Activated CD8-positive, alpha-beta memory T cell treated with anti-CD3 and anti-CD28 coated beads, Interleukin-2, amount 10 ng/mL, durations not matched to agents 7 days and 5 days (primary cell): ENCODE data around the gene APC2. TPM values are rescaled to one million over a fixed set of nuclear protein-coding genes. Genes with fewer than 3 reads are reported as not detected.
"Not testable (repeated sequence)": the region's sequence is repeated elsewhere in the genome, so short reads cannot be mapped to it uniquely, and the experiment has no call there.

Experiments used
- ATAC-seq: fragments of 150-1000 bp; cut with Tn5 transposase; one replicate; pipeline ENCODE4 v1.10.0; 2021; ENCODE audit warnings: moderate library complexity
- CTCF ChIA-PET: fragments of 350-600 bp; sonication (Branson Sonifier 250); formaldehyde crosslinking; loops from one replicate; lab custom pipeline; 2021; ENCODE audit warnings: antibody characterized with exemption; lab: Charles Lee
- DNase-seq: peaks from one replicate; pipeline ENCODE4 v3.0.0-alpha.2; 2020
- H3K27ac Mint-ChIP-seq: one replicate; pipeline ENCODE4 v1.8.0; 2021; ENCODE audit warnings: mild to moderate bottlenecking, mixed read lengths
- H3K27me3 Mint-ChIP-seq: one replicate; pipeline ENCODE4 v1.8.0; 2021; ENCODE audit warnings: mixed read lengths
- H3K36me3 Mint-ChIP-seq: one replicate; pipeline ENCODE4 v1.8.0; 2021; ENCODE audit warnings: mild to moderate bottlenecking, mixed read lengths
- H3K4me1 Mint-ChIP-seq: one replicate; pipeline ENCODE4 v1.8.0; 2021; ENCODE audit warnings: mixed read lengths
- H3K4me3 Mint-ChIP-seq: one replicate; pipeline ENCODE4 v1.8.0; 2021; ENCODE audit warnings: mild to moderate bottlenecking, moderate library complexity, mixed read lengths
- H3K9me3 Mint-ChIP-seq: one replicate; pipeline ENCODE4 v1.8.0; 2022; ENCODE audit warnings: low read depth, mixed read lengths
- total RNA-seq, 2 experiments: library from RNA; stranded (reverse); gene quantifications; one replicate each; pipeline ENCODE4 v1.2.3, GENCODE V29; 2021

The APC2 gene
- total RNA-seq, 2 experiments from 2014 or later: 0.03 to 0.12 TPM

GRCh38 chr19:1512671-1513498 lies 63.0 kb downstream of the APC2 start, which contains the start of gene ADAMTSL5:
ADAMTSL5 (minus strand) TSS chr19:1513019; CDS start chr19:1510943, 2,076 bp downstream.
- peak; percentile 87 for ATAC-seq
- H3K4me1 Mint-ChIP-seq: peaks cover 2% of the 10 kb centered on the region
- CTCF ChIA-PET: interaction anchor here (0.7 kb wide), 1 partner anchor 46 kb away, joined by 3 read pairs; no protein-coding TSS in a partner anchor
- DNase-seq: peak; percentile 75
- no peaks in the 10 kb centered on the region for H3K36me3 Mint-ChIP-seq
- H3K4me3 Mint-ChIP-seq: peak within 1 kb of the TSS; percentile 57
- H3K27ac Mint-ChIP-seq: no peak within 1 kb of the TSS
- H3K9me3 Mint-ChIP-seq: no peaks in the 10 kb centered on the region
- H3K27me3 Mint-ChIP-seq: peaks cover 21% of the 10 kb centered on the region

GRCh38 chr19:1513499-1514294 lies 63.8 kb downstream of the APC2 start:
- peak; percentile 76 for DNase-seq
- H3K4me3 Mint-ChIP-seq: no peak overlapping the region

DNA sequence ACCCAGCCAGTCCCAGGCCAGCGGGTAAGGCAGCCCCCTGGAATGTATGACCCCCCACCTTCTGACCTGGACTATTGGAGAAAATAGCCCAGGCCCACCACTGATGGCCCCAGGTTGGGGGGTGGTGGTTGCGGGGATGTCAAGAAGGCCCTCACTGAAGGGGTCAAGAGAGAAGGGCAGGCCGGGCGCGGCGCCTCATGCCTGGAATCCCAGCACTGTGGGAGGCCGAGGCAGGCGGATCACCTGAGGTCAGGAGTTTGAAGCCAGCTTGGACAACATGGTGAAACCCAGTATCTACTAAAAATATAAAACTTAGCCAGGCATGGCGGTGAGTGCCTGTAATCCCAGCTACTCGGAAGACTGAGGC lies 64.4 kb downstream of the APC2 start:
- Mint-ChIP-seq H3K4me1 (peaks cover 2% of the 10 kb centered on the region), H3K36me3 (no peaks in the 10 kb centered on the region), H3K9me3 (no peaks in the 10 kb centered on the region), H3K4me3 (no peak overlapping the region), H3K27ac (no peak overlapping the region), H3K27me3 (peaks cover 17% of the 10 kb centered on the region)
- ATAC-seq (no peak), DNase-seq (no peak)
- CTCF ChIA-PET: interaction anchor here (0.7 kb wide), 1 partner anchor 77 kb away, joined by 3 read pairs; no protein-coding TSS in a partner anchor

More at GRCh38 chr19:1513499-1514294, 63.8 kb downstream of the APC2 start:
- peak; percentile 59 for ATAC-seq
- Mint-ChIP-seq H3K27ac (no peak overlapping the region), H3K27me3 (peaks cover 19% of the 10 kb centered on the region), H3K4me1 (peaks cover 2% of the 10 kb centered on the region), H3K9me3 (no peaks in the 10 kb centered on the region), H3K36me3 (no peaks in the 10 kb centered on the region)
- CTCF ChIA-PET: interaction anchor here (0.7 kb wide), 1 partner anchor 46 kb away, joined by 3 read pairs; no protein-coding TSS in a partner anchor

DNA sequence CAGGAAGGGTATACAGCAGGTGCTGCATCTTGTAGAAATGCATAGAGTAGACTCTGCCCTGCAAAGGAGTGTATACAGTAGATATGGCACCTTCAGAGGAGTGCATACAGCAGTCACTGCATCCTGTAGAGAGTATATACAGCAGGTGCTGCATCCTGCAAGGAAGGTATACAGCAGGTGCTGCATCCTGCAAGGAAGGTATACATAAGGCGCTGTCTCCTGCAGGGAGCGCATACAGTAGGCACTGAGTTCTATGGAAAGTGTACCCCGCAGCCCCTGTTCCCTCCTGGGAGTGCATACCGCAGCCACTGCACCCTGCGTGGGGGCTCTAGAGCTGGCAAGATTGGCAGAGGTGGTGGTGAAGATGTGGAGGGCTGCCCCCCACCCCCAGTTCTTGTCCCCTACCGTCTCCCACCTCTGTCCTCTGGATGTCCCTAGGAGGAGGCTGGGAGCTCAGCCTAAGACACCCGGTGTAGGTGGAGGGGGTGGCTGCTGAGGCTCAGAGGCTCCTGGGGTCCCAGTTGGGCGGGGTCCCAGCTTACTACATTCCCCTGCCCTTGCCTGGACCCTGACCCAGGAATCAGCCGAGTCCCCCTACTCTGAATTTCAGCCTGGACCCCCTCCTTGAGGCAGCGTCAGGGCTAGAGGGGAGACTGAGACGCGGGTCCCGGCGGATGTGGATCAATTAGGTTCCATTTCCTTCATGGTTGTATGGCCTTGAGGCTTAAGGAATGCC lies 65.2 kb downstream of the APC2 start:
- DNase-seq (no peak), ATAC-seq (no peak)
- H3K27ac Mint-ChIP-seq: no peak overlapping the region
- H3K4me1 Mint-ChIP-seq: peaks cover 2% of the 10 kb centered on the region
- H3K36me3 Mint-ChIP-seq: no peaks in the 10 kb centered on the region
- H3K9me3 Mint-ChIP-seq: no peaks in the 10 kb centered on the region
- peaks cover 11% of the 10 kb centered on the region for H3K27me3 Mint-ChIP-seq
- no peak overlapping the region for H3K4me3 Mint-ChIP-seq
- CTCF ChIA-PET: interaction anchor here (0.7 kb wide), 1 partner anchor 78 kb away, joined by 3 read pairs; no protein-coding TSS in a partner anchor

GRCh38 chr19:1516395-1516753 lies 66.5 kb downstream of the APC2 start:
- no peak overlapping the region for H3K4me3 Mint-ChIP-seq
- H3K27ac Mint-ChIP-seq: no peak overlapping the region
- no peaks in the 10 kb centered on the region for H3K36me3 Mint-ChIP-seq
- H3K27me3 Mint-ChIP-seq: peaks cover 5% of the 10 kb centered on the region
- H3K9me3 Mint-ChIP-seq: no peaks in the 10 kb centered on the region
- DNase-seq (no peak), ATAC-seq (no peak)
- CTCF ChIA-PET: no interaction called here
- peaks cover 2% of the 10 kb centered on the region for H3K4me1 Mint-ChIP-seq

DNA sequence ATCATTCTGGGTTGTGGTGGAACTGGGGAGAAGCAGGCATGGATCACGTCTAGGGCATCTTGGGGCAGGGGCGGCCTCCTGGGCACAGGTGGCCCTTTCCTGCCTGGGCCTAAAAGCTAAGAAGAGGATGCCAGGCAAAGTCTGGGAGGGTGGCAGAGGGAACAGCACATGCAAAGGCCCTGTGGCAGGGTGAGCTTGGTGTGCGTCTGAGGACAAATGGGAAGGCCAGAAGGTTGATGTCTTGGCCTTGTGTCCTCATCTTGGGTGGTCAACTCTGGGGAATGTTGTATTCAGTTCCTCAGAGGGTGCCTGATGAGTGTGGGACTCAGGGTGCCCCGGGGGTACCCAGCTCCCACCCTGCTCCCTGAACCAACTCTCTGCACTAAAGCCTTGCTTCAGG lies 68.5 kb downstream of the APC2 start:
- Mint-ChIP-seq H3K4me1 (no peaks in the 10 kb centered on the region), H3K27ac (no peak overlapping the region), H3K36me3 (no peaks in the 10 kb centered on the region), H3K27me3 (peaks cover 9% of the 10 kb centered on the region), H3K9me3 (no peaks in the 10 kb centered on the region), H3K4me3 (no peak overlapping the region)
- CTCF ChIA-PET: no interaction called here
- DNase-seq (no peak), ATAC-seq (no peak)

DNA sequence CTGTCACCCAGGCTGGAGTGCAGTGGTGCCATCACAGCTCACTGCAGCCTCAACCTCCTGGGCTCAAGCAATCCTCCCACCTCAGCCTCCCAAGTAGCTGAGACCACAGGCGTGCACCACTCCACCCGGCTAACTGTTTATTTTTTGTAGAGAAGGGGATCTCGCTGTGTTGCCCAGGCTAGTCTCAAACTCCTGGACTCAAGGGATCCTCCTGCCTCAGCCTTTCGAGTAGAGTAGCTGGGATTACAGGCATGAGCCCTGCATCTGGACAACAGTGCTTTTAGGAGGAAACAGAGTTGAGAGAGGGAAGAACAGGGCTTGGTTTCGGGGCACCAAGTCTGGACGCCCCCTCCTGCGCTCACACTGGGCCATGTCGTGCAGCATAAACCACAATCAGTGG lies 69.9 kb downstream of the APC2 start:
- CTCF ChIA-PET: interaction anchor here (0.8 kb wide), 1 partner anchor 26 kb away, joined by 3 read pairs; no protein-coding TSS in a partner anchor
- H3K27ac Mint-ChIP-seq, H3K9me3 Mint-ChIP-seq, ATAC-seq, DNase-seq, H3K36me3 Mint-ChIP-seq, H3K4me3 Mint-ChIP-seq, H3K4me1 Mint-ChIP-seq: not testable (repeated sequence)
- peaks cover 16% of the 10 kb centered on the region for H3K27me3 Mint-ChIP-seq

GRCh38 chr19:1520203-1520780 lies 70.4 kb downstream of the APC2 start:
- CTCF ChIA-PET: interaction anchor here (0.8 kb wide), 1 partner anchor 26 kb away, joined by 3 read pairs; no protein-coding TSS in a partner anchor
- Mint-ChIP-seq H3K36me3 (no peaks in the 10 kb centered on the region), H3K4me1 (peaks cover 4% of the 10 kb centered on the region), H3K9me3 (no peaks in the 10 kb centered on the region), H3K4me3 (no peak overlapping the region), H3K27ac (no peak overlapping the region), H3K27me3 (peaks cover 19% of the 10 kb centered on the region)
- DNase-seq: no peak
- no peak for ATAC-seq

DNA sequence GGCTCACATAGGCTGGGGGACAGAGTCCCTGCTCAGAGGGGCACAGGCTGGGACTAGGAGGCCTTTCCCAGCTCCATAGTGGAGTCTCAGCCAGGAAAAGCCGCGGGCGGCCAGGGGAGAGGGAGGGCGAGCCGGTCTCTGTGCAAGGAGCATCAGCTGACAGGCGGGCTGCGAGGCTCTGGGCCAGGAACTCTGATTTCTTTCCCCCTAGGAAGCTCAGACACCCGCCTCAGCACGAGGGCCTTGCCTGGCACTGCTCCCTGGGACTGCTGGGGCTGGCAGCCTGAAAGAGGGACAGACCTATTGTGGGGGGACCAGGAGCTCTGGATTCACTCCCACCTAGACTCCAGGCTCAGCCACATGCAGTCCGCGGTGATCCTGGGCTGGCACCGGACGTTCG lies 71.7 kb downstream of the APC2 start:
- H3K4me1 Mint-ChIP-seq: peaks cover 4% of the 10 kb centered on the region
- DNase-seq (no peak), ATAC-seq (no peak)
- no peaks in the 10 kb centered on the region for H3K9me3 Mint-ChIP-seq
- H3K27ac Mint-ChIP-seq: no peak overlapping the region
- H3K27me3 Mint-ChIP-seq: peaks cover 24% of the 10 kb centered on the region
- no peaks in the 10 kb centered on the region for H3K36me3 Mint-ChIP-seq
- no peak overlapping the region for H3K4me3 Mint-ChIP-seq
- CTCF ChIA-PET: no interaction called here

- H3K27me3 Mint-ChIP-seq: peaks cover 24% of the 10 kb centered on the region
- DNase-seq: no peak
- H3K36me3 Mint-ChIP-seq: no peaks in the 10 kb centered on the region
- CTCF ChIA-PET: interaction anchor here (0.6 kb wide), 1 partner anchor 10 kb away, joined by 3 read pairs; no protein-coding TSS in a partner anchor
- no peaks in the 10 kb centered on the region for H3K9me3 Mint-ChIP-seq
- H3K27ac Mint-ChIP-seq: no peak overlapping the region
- no peak overlapping the region for H3K4me3 Mint-ChIP-seq
- H3K4me1 Mint-ChIP-seq: peaks cover 4% of the 10 kb centered on the region
- no peak for ATAC-seq
Observed at GRCh38 chr19:1522061-1522460, 72.1 kb downstream of the APC2 start.

DNA sequence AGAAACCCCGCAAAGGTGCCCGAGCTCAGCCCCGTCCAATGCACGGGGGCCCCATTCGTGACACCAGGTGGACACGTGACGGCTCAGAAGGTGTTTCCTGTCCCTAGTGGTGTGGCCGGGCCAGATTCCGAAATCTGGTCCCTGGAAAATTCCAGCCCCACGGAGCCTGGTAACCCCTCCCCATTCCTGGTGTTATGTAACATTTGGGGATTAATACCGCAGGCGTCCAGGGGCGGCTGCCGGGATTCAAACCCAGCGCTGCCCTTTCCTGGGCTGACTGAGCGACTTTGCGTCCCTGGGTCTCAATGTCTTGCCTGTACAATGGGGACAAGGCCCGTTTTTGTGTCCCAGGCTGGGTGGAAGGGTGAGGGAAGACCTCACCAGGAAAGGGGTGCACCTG lies 72.9 kb downstream of the APC2 start:
- no peaks in the 10 kb centered on the region for H3K36me3 Mint-ChIP-seq
- no peak overlapping the region for H3K4me3 Mint-ChIP-seq
- peaks cover 4% of the 10 kb centered on the region for H3K4me1 Mint-ChIP-seq
- ATAC-seq (no peak), DNase-seq (no peak)
- H3K27ac Mint-ChIP-seq: no peak overlapping the region
- H3K9me3 Mint-ChIP-seq: no peaks in the 10 kb centered on the region
- CTCF ChIA-PET: interaction anchor here (1.0 kb wide), 1 partner anchor 24 kb away, joined by 4 read pairs; no protein-coding TSS in a partner anchor
- peaks cover 24% of the 10 kb centered on the region for H3K27me3 Mint-ChIP-seq
